ENCODE data around the gene CYP27C1. TPM values are rescaled to one million over a fixed set of nuclear protein-coding genes. Genes with fewer than 3 reads are reported as not detected.

The CYP27C1 gene
- total and polyA plus RNA-seq, 4 donors = 0.02 to 0.14 (median 0.07) TPM

DNA sequence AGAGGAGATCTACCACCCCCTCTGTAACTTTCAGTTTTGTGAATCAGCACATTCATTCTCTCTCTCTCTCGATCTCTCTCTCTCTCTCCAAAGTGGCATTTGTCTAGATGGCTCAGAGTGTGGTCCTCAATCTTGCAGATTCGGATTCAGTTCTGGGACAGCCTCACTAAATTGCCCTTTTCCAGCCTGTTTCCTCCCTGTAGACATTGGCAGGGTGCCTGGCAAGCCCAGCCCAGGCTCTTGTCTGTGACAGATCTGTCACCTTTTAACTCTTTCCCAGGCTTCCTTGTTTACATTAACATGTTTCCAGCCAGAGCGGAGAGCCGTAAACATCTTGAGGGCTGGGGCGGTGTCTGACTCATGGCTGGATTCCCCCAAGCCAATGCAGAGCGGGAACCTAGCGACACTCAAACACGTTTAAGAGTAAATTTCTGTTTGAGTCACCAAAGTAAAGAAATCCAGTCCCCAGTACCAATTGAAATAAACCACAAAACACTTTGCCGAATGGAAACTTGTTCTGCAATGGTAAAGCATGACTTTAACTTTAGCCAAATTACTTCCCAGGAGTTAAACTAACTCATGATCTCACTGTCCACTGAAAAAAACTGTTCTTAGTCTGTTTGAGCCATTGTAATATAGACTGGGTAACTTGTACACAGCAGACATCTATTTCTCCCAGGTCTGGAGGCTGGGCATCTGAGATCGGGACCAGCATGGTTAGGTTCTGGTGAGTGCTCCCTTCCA lies 6.6 kb upstream of the CYP27C1 start:
- H3K27me3 ChIP-seq (ENCODE audit: control insufficient read depth in 4 of 4, insufficient read depth in 4 of 4, low read length in 3 of 4) = no peaks in the 10 kb centered on the region
- H3K9me3 ChIP-seq (ENCODE audit: control insufficient read depth in 4 of 4, low read length in 3 of 4) = no peaks in the 10 kb centered on the region
- TF ChIP-seq, protein P1, sequence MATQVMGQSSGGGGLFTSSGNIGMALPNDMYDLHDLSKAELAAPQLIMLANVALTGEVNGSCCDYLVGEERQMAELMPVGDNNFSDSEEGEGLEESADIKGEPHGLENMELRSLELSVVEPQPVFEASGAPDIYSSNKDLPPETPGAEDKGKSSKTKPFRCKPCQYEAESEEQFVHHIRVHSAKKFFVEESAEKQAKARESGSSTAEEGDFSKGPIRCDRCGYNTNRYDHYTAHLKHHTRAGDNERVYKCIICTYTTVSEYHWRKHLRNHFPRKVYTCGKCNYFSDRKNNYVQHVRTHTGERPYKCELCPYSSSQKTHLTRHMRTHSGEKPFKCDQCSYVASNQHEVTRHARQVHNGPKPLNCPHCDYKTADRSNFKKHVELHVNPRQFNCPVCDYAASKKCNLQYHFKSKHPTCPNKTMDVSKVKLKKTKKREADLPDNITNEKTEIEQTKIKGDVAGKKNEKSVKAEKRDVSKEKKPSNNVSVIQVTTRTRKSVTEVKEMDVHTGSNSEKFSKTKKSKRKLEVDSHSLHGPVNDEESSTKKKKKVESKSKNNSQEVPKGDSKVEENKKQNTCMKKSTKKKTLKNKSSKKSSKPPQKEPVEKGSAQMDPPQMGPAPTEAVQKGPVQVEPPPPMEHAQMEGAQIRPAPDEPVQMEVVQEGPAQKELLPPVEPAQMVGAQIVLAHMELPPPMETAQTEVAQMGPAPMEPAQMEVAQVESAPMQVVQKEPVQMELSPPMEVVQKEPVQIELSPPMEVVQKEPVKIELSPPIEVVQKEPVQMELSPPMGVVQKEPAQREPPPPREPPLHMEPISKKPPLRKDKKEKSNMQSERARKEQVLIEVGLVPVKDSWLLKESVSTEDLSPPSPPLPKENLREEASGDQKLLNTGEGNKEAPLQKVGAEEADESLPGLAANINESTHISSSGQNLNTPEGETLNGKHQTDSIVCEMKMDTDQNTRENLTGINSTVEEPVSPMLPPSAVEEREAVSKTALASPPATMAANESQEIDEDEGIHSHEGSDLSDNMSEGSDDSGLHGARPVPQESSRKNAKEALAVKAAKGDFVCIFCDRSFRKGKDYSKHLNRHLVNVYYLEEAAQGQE (IDR thresholded peaks at IDR 0.05) = no peak
- TF ChIP-seq RXRA (IDR thresholded peaks at IDR 0.05) (peak; percentile 22 to 57), JUND (IDR thresholded peaks at IDR 0.05) (peak in 1 of 2 donors; percentile 53), FOXA2 (IDR thresholded peaks at IDR 0.05) (peak; percentile 97), NR2F2 (IDR thresholded peaks at IDR 0.05) (no peak), SP1 (IDR thresholded peaks at IDR 0.05) (peak; percentile 21), HNF4A (conservative IDR thresholded peaks at IDR 0.05) (peak in 1 of 2 donors; percentile 32), FOXA1 (IDR thresholded peaks at IDR 0.05) (peak; percentile 92), RAD21 (IDR thresholded peaks at IDR 0.05) (peak in 1 of 2 donors; percentile 15), ZBTB33 (IDR thresholded peaks at IDR 0.05) (no peak)
- TF ChIP-seq, protein P2, sequence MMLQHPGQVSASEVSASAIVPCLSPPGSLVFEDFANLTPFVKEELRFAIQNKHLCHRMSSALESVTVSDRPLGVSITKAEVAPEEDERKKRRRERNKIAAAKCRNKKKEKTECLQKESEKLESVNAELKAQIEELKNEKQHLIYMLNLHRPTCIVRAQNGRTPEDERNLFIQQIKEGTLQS (IDR thresholded peaks at IDR 0.05) = no peak
- 17% methylated on average over 10 of the region's 10 CpGs for WGBS
- no peak overlapping the region for H3K9ac ChIP-seq (ENCODE audit: low read depth in 1 of 2, low read length in 2 of 2)
- peaks cover 5 to 18% (median 13%) of the 10 kb centered on the region in 4 donors for H3K4me1 ChIP-seq (ENCODE audit: control insufficient read depth in 4 of 4, insufficient read depth in 4 of 4, low read length in 3 of 4)
- no peaks in the 10 kb centered on the region for H3K36me3 ChIP-seq (ENCODE audit: control insufficient read depth in 4 of 4, insufficient read depth in 3 of 4, low read depth in 1 of 4, low read length in 3 of 4)
- peak overlapping the region in 1 of 2 donors; percentile 39 for H3K27ac ChIP-seq (ENCODE audit: low read depth in 1 of 2, low read length in 2 of 2)
- DNase-seq (ENCODE audit: low spot score) = no peak
- no peak overlapping the region for H3K4me3 ChIP-seq (ENCODE audit: low read depth in 1 of 3, low read length in 3 of 3)

DNA sequence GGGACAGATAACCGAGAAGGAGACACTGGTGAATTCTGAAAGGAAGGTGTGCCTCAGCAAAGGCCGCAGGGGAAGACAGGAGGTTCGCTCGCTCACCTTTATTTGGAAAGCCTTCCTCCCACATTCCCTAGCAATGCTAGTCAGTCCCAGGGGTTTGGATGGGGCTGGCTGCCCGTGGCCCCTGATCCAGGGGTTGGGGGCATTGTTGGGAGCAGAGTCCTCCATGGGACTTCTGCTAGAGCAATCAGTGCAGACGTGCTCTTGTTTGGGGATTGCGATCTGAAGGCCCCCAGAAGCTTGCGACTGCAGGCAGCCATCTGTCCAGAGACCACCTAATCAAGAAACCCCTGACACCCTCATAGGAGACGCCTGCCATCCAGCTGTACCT lies 6.0 kb upstream of the CYP27C1 start:
- Histone ChIP-seq H3K27me3 (ENCODE audit: control insufficient read depth in 4 of 4, insufficient read depth in 4 of 4, low read length in 3 of 4) (no peaks in the 10 kb centered on the region), H3K4me3 (ENCODE audit: low read depth in 1 of 3, low read length in 3 of 3) (no peak overlapping the region), H3K4me1 (ENCODE audit: control insufficient read depth in 4 of 4, insufficient read depth in 4 of 4, low read length in 3 of 4) (peaks cover 5 to 14% (median 11%) of the 10 kb centered on the region in 4 donors), H3K36me3 (ENCODE audit: control insufficient read depth in 4 of 4, insufficient read depth in 3 of 4, low read depth in 1 of 4, low read length in 3 of 4) (no peaks in the 10 kb centered on the region), H3K9ac (ENCODE audit: low read depth in 1 of 2, low read length in 2 of 2) (no peak overlapping the region), H3K9me3 (ENCODE audit: control insufficient read depth in 4 of 4, low read length in 3 of 4) (no peaks in the 10 kb centered on the region), H3K27ac (ENCODE audit: low read depth in 1 of 2, low read length in 2 of 2) (peak overlapping the region in 1 of 2 donors; percentile 39)
- TF ChIP-seq, protein P3, sequence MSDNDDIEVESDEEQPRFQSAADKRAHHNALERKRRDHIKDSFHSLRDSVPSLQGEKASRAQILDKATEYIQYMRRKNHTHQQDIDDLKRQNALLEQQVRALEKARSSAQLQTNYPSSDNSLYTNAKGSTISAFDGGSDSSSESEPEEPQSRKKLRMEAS (IDR thresholded peaks at IDR 0.05) = no peak
- DNase-seq (ENCODE audit: low spot score) = no peak
- 70% methylated on average over 9 of the region's 9 CpGs for WGBS

Measured in liver (tissue), 9 donors.